Stimulated activated CD8-positive, alpha-beta memory T cell treated with anti-CD3 and anti-CD28 coated beads, Interleukin-7, amount 100 ng/mL, for 1 hour (primary cell): ENCODE data around the gene YPEL2.

Source experiments
- DNase-seq, 2 donors: peaks; one replicate each; pipeline ENCODE4 v3.0.0-alpha.2; 2020; ENCODE audit warnings: low read depth in 2 of 2

The YPEL2 gene

DNA sequence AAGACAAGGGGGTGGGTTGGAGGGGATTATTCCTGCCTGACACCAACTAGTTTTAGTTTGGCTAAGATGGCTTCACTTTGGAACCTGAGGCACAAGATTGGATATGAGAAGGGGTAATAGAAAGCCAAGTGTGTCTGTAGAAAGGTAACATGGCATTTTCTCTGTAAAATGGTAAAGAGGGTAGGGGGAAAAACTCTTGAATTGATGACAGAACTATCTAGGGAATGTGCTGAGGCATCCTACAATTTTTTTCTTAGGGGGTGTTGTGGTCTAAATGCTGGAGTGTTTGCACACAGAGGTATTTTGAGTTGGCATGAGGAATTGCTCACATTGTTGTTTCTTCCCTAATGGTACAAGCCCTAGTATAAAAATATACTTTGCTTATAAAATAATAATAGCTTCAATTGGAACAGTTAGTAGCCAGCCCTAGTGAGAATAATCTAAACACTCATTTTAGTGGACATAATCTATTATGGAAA lies 25.8 kb downstream of the YPEL2 start:
- DNase-seq, result no peak

DNA sequence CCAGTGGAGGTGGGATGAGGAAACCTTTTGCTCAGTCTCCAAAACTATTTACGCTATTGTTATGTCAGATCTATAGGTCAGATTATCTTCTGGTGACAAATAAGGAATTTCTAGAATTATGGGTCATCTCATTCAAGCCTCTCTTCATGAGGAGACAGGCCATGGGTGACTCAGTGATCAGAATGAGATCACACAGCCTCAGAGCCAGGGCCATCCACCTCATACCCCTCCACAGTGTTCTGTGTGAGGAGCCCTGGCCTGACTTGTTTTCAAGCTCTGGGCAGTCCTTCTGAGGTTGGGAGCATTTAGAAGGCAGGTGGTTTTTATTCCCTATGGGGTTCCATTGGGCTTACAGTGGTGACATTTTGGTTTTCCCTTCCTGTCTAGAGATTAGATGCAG lies 26.5 kb downstream of the YPEL2 start:
- DNase-seq, result no peak

DNA sequence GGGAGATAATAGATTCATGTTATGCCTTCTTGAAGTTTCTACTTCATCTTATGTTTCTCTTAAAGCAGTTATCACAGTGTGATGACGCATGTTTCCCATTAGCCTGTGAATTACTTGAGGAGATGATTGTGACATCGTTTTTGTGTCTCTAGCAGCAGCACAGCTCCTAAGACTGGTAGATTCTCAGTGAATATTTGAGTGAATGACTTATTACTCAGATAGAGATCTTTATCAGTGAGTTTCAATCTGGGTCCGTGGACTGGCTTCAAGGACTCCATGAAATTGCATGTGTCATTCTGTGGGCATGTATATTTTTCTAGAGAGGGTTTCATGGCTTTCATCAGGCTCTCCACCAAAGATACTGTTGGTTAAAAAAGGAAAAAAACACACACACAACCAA lies 29.9 kb downstream of the YPEL2 start:
- DNase-seq, result no peak

- no peak for DNase-seq
Observed at GRCh38 chr17:59361916-59362810, 30.7 kb downstream of the YPEL2 start.

- DNase-seq, result no peak
Observed at GRCh38 chr17:59362811-59363205, 31.4 kb downstream of the YPEL2 start.

DNA sequence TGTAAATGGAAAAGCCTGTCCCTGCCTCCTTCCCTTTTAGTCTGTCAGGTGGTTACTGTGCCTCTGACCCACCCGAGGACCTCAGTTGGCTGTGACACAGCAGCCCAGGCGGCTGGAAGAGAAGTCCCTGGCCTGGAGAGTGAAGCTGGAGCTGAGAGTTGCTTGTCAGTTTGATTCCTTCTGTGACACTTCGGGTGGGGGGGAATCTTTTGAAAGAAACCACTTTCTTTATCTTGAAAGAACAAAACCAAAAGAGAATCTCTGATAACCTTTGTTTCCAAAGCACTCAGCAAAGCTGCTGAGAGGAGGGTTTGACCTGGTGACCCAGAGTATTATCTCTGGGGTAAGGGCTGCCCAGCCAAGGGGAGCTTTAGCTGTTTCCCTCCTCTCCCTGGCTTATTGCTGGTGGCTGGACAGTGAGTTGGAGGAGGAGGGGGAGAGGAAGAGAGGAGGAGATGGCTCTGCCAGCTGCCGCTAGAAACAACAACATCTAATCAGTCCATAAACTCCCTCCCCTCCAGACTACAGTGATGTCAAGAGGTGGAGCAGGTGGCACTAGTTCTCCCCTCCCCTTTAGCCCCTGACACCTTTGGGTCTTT lies 34.0 kb downstream of the YPEL2 start:
- DNase-seq, result no peak

GRCh38 chr17:59366040-59366757 lies 34.7 kb downstream of the YPEL2 start:
- DNase-seq, result no peak

GRCh38 chr17:59366773-59367656 lies 35.6 kb downstream of the YPEL2 start:
- DNase-seq, result no peak

GRCh38 chr17:59367657-59368045 lies 36.2 kb downstream of the YPEL2 start:
- DNase-seq, result no peak

- no peak for DNase-seq
Observed at GRCh38 chr17:59368218-59368857, 36.9 kb downstream of the YPEL2 start.

- no peak for DNase-seq
Observed at GRCh38 chr17:59369031-59369975, 37.8 kb downstream of the YPEL2 start.

- DNase-seq, result no peak
Observed at GRCh38 chr17:59370593-59371299, 39.3 kb downstream of the YPEL2 start.

GRCh38 chr17:59371416-59372100 lies 40.1 kb downstream of the YPEL2 start:
- DNase-seq, result no peak

DNA sequence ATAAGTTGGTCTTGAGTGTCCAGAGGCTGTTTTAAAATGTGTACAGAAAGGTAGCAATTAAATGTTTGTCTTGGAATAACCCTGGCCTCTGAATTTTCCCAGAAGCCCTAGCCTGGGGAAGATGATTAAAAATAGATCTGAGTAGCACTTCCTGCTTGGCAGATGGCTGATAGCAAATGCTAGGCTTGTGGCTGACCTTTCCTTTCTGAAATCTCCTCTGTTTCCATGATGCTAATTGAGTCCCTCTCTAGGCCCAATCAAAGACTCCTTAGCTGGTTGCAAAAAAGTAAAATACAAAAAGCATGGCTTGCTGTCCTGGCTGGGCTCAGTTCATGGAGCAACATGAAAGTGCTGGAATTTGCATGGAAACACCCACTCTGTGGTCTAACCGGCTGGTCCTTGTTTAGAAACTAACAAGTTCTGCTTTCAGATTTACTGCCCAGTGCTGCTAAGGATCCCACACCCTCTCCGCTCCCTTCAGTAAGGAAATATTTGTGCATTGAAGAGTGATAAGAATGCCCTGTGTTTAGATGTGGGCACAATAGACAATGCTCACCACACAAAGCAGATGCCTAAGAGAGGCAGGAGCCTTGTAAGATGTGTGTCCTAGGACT lies 40.8 kb downstream of the YPEL2 start:
- no peak for DNase-seq

GRCh38 chr17:59373882-59374495 lies 42.5 kb downstream of the YPEL2 start:
- DNase-seq, result no peak

DNA sequence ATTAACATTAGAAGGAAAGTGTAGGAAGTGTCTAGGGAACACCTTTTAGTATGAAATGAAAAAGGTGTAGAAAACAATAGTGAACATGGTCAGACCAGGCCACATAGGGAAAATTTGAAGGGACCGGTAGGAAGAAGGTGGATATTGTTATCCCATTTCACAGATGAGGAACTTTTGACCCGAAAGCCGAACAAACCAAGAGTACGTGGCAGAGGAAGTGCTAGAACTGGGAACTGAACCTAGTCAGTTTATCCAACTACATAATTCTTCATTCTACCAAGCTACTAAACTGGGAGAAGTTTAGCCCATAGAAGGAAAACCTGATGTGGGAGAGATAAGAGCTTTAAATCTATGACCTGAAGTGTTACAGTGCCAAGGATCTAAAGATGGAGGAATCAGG lies 43.2 kb downstream of the YPEL2 start:
- DNase-seq, result no peak

DNA sequence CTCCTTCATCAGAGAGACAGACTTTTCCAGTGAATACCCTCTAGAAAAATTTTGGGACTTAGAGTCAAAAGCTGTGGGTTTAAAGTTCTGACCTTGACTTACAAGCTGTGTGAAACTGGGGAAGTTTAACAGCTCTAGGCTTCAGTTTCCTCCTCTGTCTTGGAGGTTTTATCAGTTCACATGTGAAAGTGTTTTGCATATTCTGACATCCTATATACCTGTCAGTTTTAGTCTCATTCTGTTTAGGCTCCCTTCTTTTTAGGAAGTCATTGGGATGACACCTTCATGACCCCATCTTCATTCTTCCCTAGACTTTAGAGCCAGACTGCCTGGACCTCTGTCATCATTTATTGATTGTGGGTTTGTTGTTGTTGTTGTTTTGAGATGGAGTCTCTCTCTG lies 44.4 kb downstream of the YPEL2 start:
- no peak for DNase-seq

DNA sequence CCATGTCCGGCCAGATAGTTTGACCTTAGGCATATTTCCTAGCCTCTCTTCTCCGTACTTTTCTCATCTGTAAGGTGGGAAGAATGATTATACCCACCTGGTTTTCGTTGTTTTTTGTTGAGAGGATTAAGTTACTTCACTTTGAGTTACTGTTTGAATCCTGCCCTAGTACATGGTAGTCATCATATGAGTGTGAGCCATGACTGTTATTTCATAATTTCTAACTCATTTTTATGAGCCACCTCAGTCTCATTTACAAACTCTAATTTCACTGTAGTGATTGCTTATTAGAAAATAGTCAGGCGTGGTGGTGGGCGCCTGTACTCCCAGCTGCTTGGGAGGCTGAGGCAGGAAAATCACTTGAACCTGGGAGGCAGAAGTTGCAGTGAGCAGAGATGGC lies 45.1 kb downstream of the YPEL2 start:
- no peak for DNase-seq
